ENCODE results near the gene PMIS2.

GRCh38 chr19:35559281-35559659 lies 26.7 kb upstream of the PMIS2 start:
- TF ChIP-seq POLR2A (IDR thresholded peaks at IDR 0.05) (no peak), CTCF (IDR thresholded peaks at IDR 0.05 in 4 of 5, conservative IDR thresholded peaks at IDR 0.05 in 1 of 5) (no peak)
